NCI-H226 (cell line): ENCODE results near the gene TMEM52.

ENCODE experiments used
- DNase-seq: peaks from one replicate; pipeline ENCODE4 v3.0.0-alpha.2; 2015

The TMEM52 gene

GRCh38 chr1:1918901-1919303, at the start of gene TMEM52:
Gene TMEM52, minus strand, starts transcription at chr1:1919279. Its CDS starts 14 bp downstream, at chr1:1919265.
- DNase-seq: no peak

- DNase-seq: no peak
These were observed 48.8 kb upstream of the TMEM52 start for GRCh38 chr1:1967879-1968278.

- no peak for DNase-seq
These were observed 48.1 kb upstream of the TMEM52 start for GRCh38 chr1:1967151-1967550.

GRCh38 chr1:1966071-1966740, 47.1 kb upstream of the TMEM52 start:
- DNase-seq: no peak

- no peak for DNase-seq
These were observed 46.5 kb upstream of the TMEM52 start for GRCh38 chr1:1965546-1965945.

- no peak for DNase-seq
These were observed 45.7 kb upstream of the TMEM52 start for GRCh38 chr1:1964811-1965210.

- DNase-seq: no peak
These were observed 44.5 kb upstream of the TMEM52 start for GRCh38 chr1:1963570-1963969.

- no peak for DNase-seq
These were observed 43.7 kb upstream of the TMEM52 start for GRCh38 chr1:1962752-1963151.

GRCh38 chr1:1960480-1961196, 41.6 kb upstream of the TMEM52 start:
- DNase-seq: no peak

GRCh38 chr1:1959840-1960479, 40.9 kb upstream of the TMEM52 start:
- peak; percentile 79 for DNase-seq

GRCh38 chr1:1959459-1959839, 40.4 kb upstream of the TMEM52 start:
- no peak for DNase-seq

GRCh38 chr1:1958071-1958541, 39.0 kb upstream of the TMEM52 start:
- no peak for DNase-seq

GRCh38 chr1:1957533-1957961, 38.5 kb upstream of the TMEM52 start:
- no peak for DNase-seq

GRCh38 chr1:1956586-1957532, 37.8 kb upstream of the TMEM52 start:
- DNase-seq: no peak

- DNase-seq: no peak
These were observed 37.0 kb upstream of the TMEM52 start for GRCh38 chr1:1956101-1956500.

- no peak for DNase-seq
These were observed 36.6 kb upstream of the TMEM52 start for GRCh38 chr1:1955621-1956094.

- no peak for DNase-seq
These were observed 35.9 kb upstream of the TMEM52 start for GRCh38 chr1:1954831-1955441.

- no peak for DNase-seq
These were observed 34.9 kb upstream of the TMEM52 start for GRCh38 chr1:1954015-1954414.

- DNase-seq: no peak
These were observed 31.9 kb upstream of the TMEM52 start for GRCh38 chr1:1950940-1951339.

GRCh38 chr1:1948783-1949182, 29.7 kb upstream of the TMEM52 start:
- DNase-seq: no peak

- DNase-seq: no peak
These were observed 28.4 kb upstream of the TMEM52 start for GRCh38 chr1:1947493-1947892.

GRCh38 chr1:1946540-1946939, 27.5 kb upstream of the TMEM52 start:
- DNase-seq: no peak
